Stomach (tissue), 9 donors: ENCODE measurements around the gene AUNIP. TPM values are rescaled to one million over a fixed set of nuclear protein-coding genes. Genes with fewer than 3 reads are reported as not detected.
A peak's percentile ranks its signal among the peaks of the same experiment; 100 is the strongest.

Experiments
- DNase-seq, 2 donors: peaks; one replicate each; pipeline versions ENCODE4 v3.0.0 to v3.0.0-alpha.2; 2013 to 2019
- H3K27ac ChIP-seq, 5 donors: fragments of 200-600 bp in 4 of 5; sonication (generic) in 4 of 5; one replicate each; pipeline ENCODE4 v1.5.1; 2013 to 2019; ENCODE audit warnings: mild to moderate bottlenecking in 1 of 5, moderate library complexity in 1 of 5
- H3K27me3 ChIP-seq, 3 donors: fragments of 200-600 bp; sonication (generic); one replicate each; pipeline ENCODE4 v1.5.1; 2017 to 2019; ENCODE audit warnings: mixed run types in 1 of 3
- H3K36me3 ChIP-seq, 4 donors: fragments of 200-600 bp; sonication (generic); 1 replicate in 3 of 4; 2 replicates in 1 of 4; pipeline ENCODE4 v1.5.1; 2016 to 2019
- H3K4me1 ChIP-seq, 4 donors: fragments of 200-600 bp; sonication (generic); one replicate each; pipeline ENCODE4 v1.5.1; 2016 to 2019
- H3K4me3 ChIP-seq, 4 donors: fragments of 200-600 bp; sonication (generic) in 3 of 4; one replicate each; pipeline ENCODE4 v1.5.1; 2016 to 2019; ENCODE audit warnings: mild to moderate bottlenecking in 1 of 4
- H3K9me3 ChIP-seq, 4 donors: fragments of 200-600 bp; sonication (generic); one replicate each; pipeline ENCODE4 v1.5.1; 2016 to 2019
- CTCF ChIP-seq, 7 experiments: fragments of 450-650 bp in 4 of 7; fragments of 200-600 bp in 3 of 7; sonication (generic) in 3 of 7; IDR thresholded peaks; one replicate each; pipeline ENCODE4 v1.5.1; 2016 to 2019; ENCODE audit warnings: antibody characterized with exemption in 7 of 7, control low read depth in 2 of 7, mild to moderate bottlenecking in 1 of 7
- EP300 ChIP-seq: sonication (generic); formaldehyde crosslinking; IDR thresholded peaks from one replicate; pipeline ENCODE4 v1.6.1; 2017; ENCODE audit warnings: antibody characterized with exemption
- POLR2A ChIP-seq, 4 donors: fragments of 450-650 bp; IDR thresholded peaks; one replicate each; pipeline ENCODE4 v1.6.1; 2016; ENCODE audit warnings: antibody characterized with exemption in 4 of 4, control low read depth in 2 of 4, mild to moderate bottlenecking in 1 of 4, moderate library complexity in 1 of 4
- POLR2AphosphoS5 ChIP-seq, 3 donors: sonication (generic); formaldehyde crosslinking; IDR thresholded peaks; one replicate each; pipeline ENCODE4 v1.6.1; 2016; ENCODE audit warnings: antibody characterized with exemption in 3 of 3
- WGBS, 5 donors: extraction: QIAGEN DNeasy Blood & Tissue Kit in 3 of 5; methylation state at CpG; one replicate each; pipeline versions ENCODE4 v1.1.5 to v1.1.7; 2013 to 2018; 5-methylcytosine and 5-hydroxymethylcytosine counted together
- intact Hi-C: fragments of 100-400 bp; cut with DNase I; formaldehyde crosslinking; loops from one replicate; pipeline ENCODE4 v1.15.1; 2023; ENCODE audit warnings: low total_unique reads
- polyA plus RNA-seq, 3 donors: library from polyadenylated mRNA; stranded (reverse); fragments of 200-250 nt; gene quantifications; one replicate each; pipeline ENCODE4 v1.2.3, GENCODE V29; 2013
- total RNA-seq, 5 donors: library from RNA; depleted of rRNA; stranded (reverse); fragments of >200 nt; gene quantifications; one replicate each; pipeline versions ENCODE4 v1.1.0 to v1.2.3, GENCODE V29; 2014 to 2016
- donor health status: healthy with polysubstance abuse.
- donor health status: Bipolar disorder and iron deficiency.
- donor health status: healthy.

Gene AUNIP
- total and polyA plus RNA-seq, 8 donors, result 0.68 to 2.8 (median 1.00) TPM; not detected in 3

- peak; percentile 61 to 83 for DNase-seq
- peaks cover 27 to 67% (median 50%) of the 10 kb centered on the region in 4 donors for H3K4me1 ChIP-seq
- WGBS, 5 donors, result 1 to 3% (median 1%) methylated on average over 24 to 67 of the region's 67 CpGs
- H3K27ac ChIP-seq, result peak overlapping the region; percentile 87 to 96 (median 95)
- H3K27me3 ChIP-seq, result no peaks in the 10 kb centered on the region
- peak overlapping the region; percentile 75 to 94 (median 87) for H3K4me3 ChIP-seq
- intact Hi-C loops, result no loop called here
- TF ChIP-seq POLR2A (IDR thresholded peaks at IDR 0.05) (no peak), CTCF (IDR thresholded peaks at IDR 0.05) (no peak), EP300 (no peak), POLR2AphosphoS5 (IDR thresholded peaks at IDR 0.05) (peak in 2 of 3 donors; percentile 28 to 50)
- peaks cover 8 to 26% (median 20%) of the 10 kb centered on the region in 4 donors for H3K36me3 ChIP-seq
- no peaks in the 10 kb centered on the region for H3K9me3 ChIP-seq
Observed at GRCh38 chr1:25820247-25821111, 38.8 kb downstream of the AUNIP start.

GRCh38 chr1:25819491-25820246, 39.6 kb downstream of the AUNIP start, which contains the start of gene MTFR1L:
Gene MTFR1L, plus strand, starts transcription at chr1:25819954. Its CDS starts 3,151 bp downstream, at chr1:25823105.
- TF ChIP-seq EP300, result no peak
- peak in 2 of 4 donors; percentile 14 to 68 for TF ChIP-seq POLR2A (IDR thresholded peaks at IDR 0.05)
- TF ChIP-seq POLR2AphosphoS5 (IDR thresholded peaks at IDR 0.05), result peak; percentile 87 to 98 (median 94)
- no peaks in the 10 kb centered on the region for H3K9me3 ChIP-seq
- intact Hi-C loops, result no loop called here
- no peaks in the 10 kb centered on the region for H3K27me3 ChIP-seq
- H3K36me3 ChIP-seq, result peaks cover 13 to 32% (median 27%) of the 10 kb centered on the region in 4 donors
- peaks cover 27 to 62% (median 47%) of the 10 kb centered on the region in 4 donors for H3K4me1 ChIP-seq
- peak; percentile 93 to 97 for DNase-seq
- peak within 1 kb of the TSS; percentile 87 to 96 (median 95) for H3K27ac ChIP-seq
- peak within 1 kb of the TSS; percentile 75 to 94 (median 87) for H3K4me3 ChIP-seq
- WGBS, 5 donors, result 0 to 2% (median 1%) methylated on average over 35 to 64 of the region's 64 CpGs

- no peak for DNase-seq
- Histone ChIP-seq H3K4me1 (peaks cover 27 to 51% (median 42%) of the 10 kb centered on the region in 4 donors), H3K4me3 (peak overlapping the region in 3 of 4 donors; percentile 75 to 94 (median 85)), H3K27ac (peak overlapping the region; percentile 87 to 96 (median 95)), H3K9me3 (no peaks in the 10 kb centered on the region), H3K36me3 (peaks cover 24 to 36% (median 34%) of the 10 kb centered on the region in 4 donors), H3K27me3 (no peaks in the 10 kb centered on the region)
- 26 to 43% (median 34%) methylated on average over 6 of the region's 6 CpGs for WGBS, 5 donors
- TF ChIP-seq POLR2AphosphoS5 (IDR thresholded peaks at IDR 0.05) (peak in 1 of 3 donors; percentile 4), CTCF (IDR thresholded peaks at IDR 0.05) (no peak)
- intact Hi-C loops, result no loop called here
Observed at GRCh38 chr1:25818569-25818968, 40.7 kb downstream of the AUNIP start.

GRCh38 chr1:25817840-25818501, 41.3 kb downstream of the AUNIP start:
- 40 to 45% (median 41%) methylated on average over 8 of the region's 8 CpGs for WGBS, 5 donors
- no peaks in the 10 kb centered on the region for H3K27me3 ChIP-seq
- H3K36me3 ChIP-seq, result peaks cover 25 to 39% (median 38%) of the 10 kb centered on the region in 4 donors
- DNase-seq, result no peak
- H3K4me3 ChIP-seq, result no peak overlapping the region
- no peaks in the 10 kb centered on the region for H3K9me3 ChIP-seq
- H3K4me1 ChIP-seq, result peaks cover 27 to 45% (median 39%) of the 10 kb centered on the region in 4 donors
- intact Hi-C loops, result no loop called here
- TF ChIP-seq POLR2AphosphoS5 (IDR thresholded peaks at IDR 0.05), result no peak
- no peak for TF ChIP-seq EP300
- no peak for TF ChIP-seq CTCF (IDR thresholded peaks at IDR 0.05)
- TF ChIP-seq POLR2A (IDR thresholded peaks at IDR 0.05), result no peak
- H3K27ac ChIP-seq, result peak overlapping the region in 3 of 5 donors; percentile 87 to 96 (median 95)
